ENCODE measurements around the gene EPS15. TPM values are rescaled to one million over a fixed set of nuclear protein-coding genes. Genes with fewer than 3 reads are reported as not detected.

EPS15 gene
- total RNA-seq, 4 donors from 2014 or later: 43.8 to 74.0 (median 59.9) TPM

- H3K36me3 ChIP-seq: no peaks in the 10 kb centered on the region
- TF ChIP-seq POLR2AphosphoS5 (IDR thresholded peaks at IDR 0.05) (no peak), EP300 (IDR thresholded peaks at IDR 0.05; ENCODE audit: low read depth) (no peak), POLR2A (IDR thresholded peaks at IDR 0.05) (no peak), CTCF (IDR thresholded peaks at IDR 0.05) (no peak)
- no peak overlapping the region for H3K27ac ChIP-seq
- H3K9me3 ChIP-seq: no peaks in the 10 kb centered on the region
- no peak overlapping the region for H3K4me3 ChIP-seq
- in situ Hi-C loops (cut with MboI; ENCODE audit: low pct_ligation_motif_present in 1 of 4, low pct_unique_long_range_greater_than_20kb in 1 of 4, low sequenced_read_pairs in 3 of 4) (no loop called here), intact Hi-C loops (cut with DNase I; ENCODE audit: low total_unique reads) (no loop called here)
- no peak for DNase-seq
- no peaks in the 10 kb centered on the region for H3K27me3 ChIP-seq
- peaks cover 0 to 7% (median 2%) of the 10 kb centered on the region in 4 donors for H3K4me1 ChIP-seq
These were observed 40.4 kb upstream of the EPS15 start for GRCh38 chr1:51559501-51559900.

- no peaks in the 10 kb centered on the region for H3K9me3 ChIP-seq
- no peaks in the 10 kb centered on the region for H3K36me3 ChIP-seq
- no peak overlapping the region for H3K4me3 ChIP-seq
- TF ChIP-seq POLR2A (IDR thresholded peaks at IDR 0.05) (no peak), CTCF (IDR thresholded peaks at IDR 0.05) (no peak), EP300 (IDR thresholded peaks at IDR 0.05; ENCODE audit: low read depth) (no peak), POLR2AphosphoS5 (IDR thresholded peaks at IDR 0.05) (no peak)
- intact Hi-C loops (cut with DNase I; ENCODE audit: low total_unique reads): no loop called here
- no peak for DNase-seq
- H3K27me3 ChIP-seq: no peaks in the 10 kb centered on the region
- no peak overlapping the region for H3K27ac ChIP-seq
- in situ Hi-C loops (cut with MboI; ENCODE audit: low pct_ligation_motif_present in 1 of 4, low pct_unique_long_range_greater_than_20kb in 1 of 4, low sequenced_read_pairs in 3 of 4): no loop called here
- WGBS, 2 donors (ENCODE audit: low coverage in 1 of 2): 79% methylated on average over 3 of the region's 3 CpGs; no CpG with 5 or more reads in 1 of the 2 donors
- peaks cover 0 to 5% (median under 1%) of the 10 kb centered on the region in 4 donors for H3K4me1 ChIP-seq
These were observed 40.0 kb upstream of the EPS15 start for GRCh38 chr1:51559064-51559500.

- no peaks in the 10 kb centered on the region for H3K9me3 ChIP-seq
- intact Hi-C loops (cut with DNase I; ENCODE audit: low total_unique reads): no loop called here
- 80 to 88% methylated on average over 5 of the region's 5 CpGs for WGBS, 2 donors (ENCODE audit: low coverage in 1 of 2)
These were observed 39.4 kb upstream of the EPS15 start for GRCh38 chr1:51558375-51558924.

GRCh38 chr1:51557168-51557567 is 38.1 kb upstream of the EPS15 start:
- H3K27ac ChIP-seq: no peak overlapping the region
- H3K9me3 ChIP-seq: no peaks in the 10 kb centered on the region
- TF ChIP-seq EP300 (IDR thresholded peaks at IDR 0.05; ENCODE audit: low read depth) (no peak), POLR2AphosphoS5 (IDR thresholded peaks at IDR 0.05) (no peak), CTCF (IDR thresholded peaks at IDR 0.05) (no peak), POLR2A (IDR thresholded peaks at IDR 0.05) (no peak)
- no peak for DNase-seq
- no peaks in the 10 kb centered on the region for H3K36me3 ChIP-seq
- no peak overlapping the region for H3K4me3 ChIP-seq
- no peaks in the 10 kb centered on the region for H3K27me3 ChIP-seq
- in situ Hi-C loops (cut with MboI; ENCODE audit: low pct_ligation_motif_present in 1 of 4, low pct_unique_long_range_greater_than_20kb in 1 of 4, low sequenced_read_pairs in 3 of 4) (no loop called here), intact Hi-C loops (cut with DNase I; ENCODE audit: low total_unique reads) (no loop called here)
- H3K4me1 ChIP-seq: no peaks in the 10 kb centered on the region

More at GRCh38 chr1:51558375-51558924, 39.4 kb upstream of the EPS15 start:
- in situ Hi-C loops (cut with MboI; ENCODE audit: low pct_ligation_motif_present in 1 of 4, low pct_unique_long_range_greater_than_20kb in 1 of 4, low sequenced_read_pairs in 3 of 4): no loop called here
- TF ChIP-seq POLR2A (IDR thresholded peaks at IDR 0.05): no peak
- TF ChIP-seq CTCF (IDR thresholded peaks at IDR 0.05): no peak
- TF ChIP-seq POLR2AphosphoS5 (IDR thresholded peaks at IDR 0.05): no peak
- TF ChIP-seq EP300 (IDR thresholded peaks at IDR 0.05; ENCODE audit: low read depth): no peak
- DNase-seq: no peak
- Histone ChIP-seq H3K4me1 (no peaks in the 10 kb centered on the region), H3K36me3 (no peaks in the 10 kb centered on the region), H3K4me3 (no peak overlapping the region), H3K27me3 (no peaks in the 10 kb centered on the region), H3K27ac (no peak overlapping the region)

Measured in transverse colon (tissue), 4 donors.